A673 (cell line): ENCODE results near the gene ZNF335. TPM values are rescaled to one million over a fixed set of nuclear protein-coding genes. Genes with fewer than 3 reads are reported as not detected.

Experiments
- BruUV-seq: library from RNA; stranded (reverse); fragments of 400-500 nt; replicated peaks from 2 replicates; lab custom pipeline; 2021; lab: Mats Ljungman, UMichigan
- CTCF ChIA-PET: fragments of 300-600 bp; sonication (Branson Sonifier 250); formaldehyde crosslinking; loops from one replicate; lab custom pipeline; 2022; ENCODE audit warnings: antibody characterized with exemption; lab: Charles Lee
- POLR2A ChIA-PET: fragments of 300-600 bp; sonication (Branson Sonifier 250); formaldehyde crosslinking; loops from one replicate; lab custom pipeline; 2022; ENCODE audit warnings: antibody characterized with exemption; ENCODE audit not compliant: low non-redundant PET; lab: Charles Lee
- DNase-seq: peaks from one replicate; pipeline ENCODE4 v3.0.0-alpha.2; 2015; ENCODE audit warnings: low spot score
- H3K27ac ChIP-seq: fragments of 200-600 bp; sonication (generic); 2 replicates; pipeline ENCODE4 v1.5.1; 2016; ENCODE audit warnings: mixed run types, low read depth, mild to moderate bottlenecking, mixed read lengths, antibody characterized with exemption, low read length; ENCODE audit not compliant: poor library complexity, severe bottlenecking
- H3K27me3 ChIP-seq: fragments of 200-600 bp; sonication (generic); replicated peaks from 2 replicates; pipeline ENCODE4 v1.6.1; 2017; ENCODE audit warnings: mixed run types, low read depth, mild to moderate bottlenecking, mixed read lengths, antibody characterized with exemption, low read length; ENCODE audit not compliant: insufficient read depth, poor library complexity
- H3K36me3 ChIP-seq: fragments of 200-600 bp; sonication (generic); 2 replicates; pipeline ENCODE4 v1.6.1; 2016; ENCODE audit warnings: mixed run types, mild to moderate bottlenecking, mixed read lengths, antibody characterized with exemption, low read length; ENCODE audit not compliant: insufficient read depth, poor library complexity, severe bottlenecking
- H3K4me1 ChIP-seq: fragments of 200-600 bp; sonication (generic); 2 replicates; pipeline ENCODE4 v1.6.1; 2017; ENCODE audit warnings: mixed run types, mild to moderate bottlenecking, mixed read lengths, antibody characterized with exemption, low read length; ENCODE audit not compliant: insufficient read depth, poor library complexity, severe bottlenecking
- H3K4me3 ChIP-seq: fragments of 200-600 bp; sonication (generic); 2 replicates; pipeline ENCODE4 v1.5.1; 2016; ENCODE audit warnings: low read depth, mixed run types, mild to moderate bottlenecking, mixed read lengths, low read length; ENCODE audit not compliant: poor library complexity, severe bottlenecking
- H3K9me3 ChIP-seq: fragments of 200-600 bp; sonication (generic); 2 replicates; pipeline ENCODE4 v1.6.1; 2016; ENCODE audit warnings: mixed run types, low read depth, mild to moderate bottlenecking, mixed read lengths, antibody characterized with exemption, low read length; ENCODE audit not compliant: poor library complexity, severe bottlenecking
- EZH2 ChIP-seq: fragments of 200-600 bp; sonication (generic); IDR thresholded peaks from 2 replicates; pipeline ENCODE4 v1.6.1; 2017; ENCODE audit warnings: borderline replicate concordance, low read depth, mild to moderate bottlenecking, mixed read lengths, antibody characterized with exemption, low read length; ENCODE audit not compliant: poor library complexity, severe bottlenecking
- intact Hi-C: fragments of 100-400 bp; cut with micrococcal nuclease; formaldehyde crosslinking; loops from one replicate; pipeline ENCODE4 v1.10.0; 2022; ENCODE audit not compliant: unreplicated experiment
- total RNA-seq: library from RNA; stranded (reverse); gene quantifications from 2 replicates; pipeline ENCODE4 v1.2.3, GENCODE V29; 2021
- TF ChIP-seq, protein P1 (sequence below): fragments of 300-800, 200-600 bp; sonication (generic); conservative IDR thresholded peaks from 2 replicates; pipeline ENCODE4 v1.5.1; 2017; ENCODE audit warnings: low read depth, mild to moderate bottlenecking, antibody characterized with exemption, low read length, moderate library complexity, mixed read lengths

ZNF335 gene
- total RNA-seq, 1 experiment from 2014 or later, result 31.9 TPM

DNA sequence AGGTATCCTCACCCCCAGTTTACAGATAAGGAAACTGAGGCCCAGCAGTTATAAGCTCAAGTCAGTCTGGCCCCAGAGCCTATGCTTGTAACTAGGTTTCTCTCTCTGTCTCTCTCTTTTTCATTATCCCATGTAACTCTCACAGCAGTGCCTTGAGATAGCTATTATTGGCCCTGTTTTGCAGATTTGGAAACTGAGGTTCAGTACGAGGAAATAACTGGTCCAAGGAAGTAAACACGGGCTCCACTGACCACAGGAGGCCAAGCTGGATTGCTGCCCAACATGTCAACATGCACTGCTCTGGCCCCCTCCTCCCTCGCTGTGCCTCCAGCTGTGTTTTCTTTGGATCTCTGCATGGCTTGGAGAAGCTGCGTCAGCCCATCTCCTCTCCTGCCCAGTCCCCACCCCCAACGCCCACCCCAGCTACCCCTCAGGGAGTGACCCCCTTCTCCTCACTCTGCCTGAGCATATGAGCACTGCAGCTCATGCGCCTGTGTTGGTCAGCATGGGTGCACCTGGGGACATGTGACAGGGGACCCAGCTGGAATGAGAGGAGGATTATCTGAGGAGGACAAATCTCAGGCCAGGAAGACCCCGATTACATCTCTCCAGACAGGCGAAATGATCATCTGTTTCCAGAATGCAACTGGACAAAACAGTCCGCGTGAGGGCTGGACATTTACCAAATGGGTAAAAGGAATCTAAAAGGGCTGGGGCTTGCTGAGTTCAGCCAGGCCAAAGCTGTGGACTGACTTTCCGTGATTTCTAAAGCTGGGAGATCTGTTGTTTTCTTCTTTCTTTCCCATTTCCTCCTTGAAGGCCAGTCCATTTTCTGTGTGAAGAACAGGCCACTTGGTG, 52.2 kb downstream of the ZNF335 start:
- TF ChIP-seq, protein P1, sequence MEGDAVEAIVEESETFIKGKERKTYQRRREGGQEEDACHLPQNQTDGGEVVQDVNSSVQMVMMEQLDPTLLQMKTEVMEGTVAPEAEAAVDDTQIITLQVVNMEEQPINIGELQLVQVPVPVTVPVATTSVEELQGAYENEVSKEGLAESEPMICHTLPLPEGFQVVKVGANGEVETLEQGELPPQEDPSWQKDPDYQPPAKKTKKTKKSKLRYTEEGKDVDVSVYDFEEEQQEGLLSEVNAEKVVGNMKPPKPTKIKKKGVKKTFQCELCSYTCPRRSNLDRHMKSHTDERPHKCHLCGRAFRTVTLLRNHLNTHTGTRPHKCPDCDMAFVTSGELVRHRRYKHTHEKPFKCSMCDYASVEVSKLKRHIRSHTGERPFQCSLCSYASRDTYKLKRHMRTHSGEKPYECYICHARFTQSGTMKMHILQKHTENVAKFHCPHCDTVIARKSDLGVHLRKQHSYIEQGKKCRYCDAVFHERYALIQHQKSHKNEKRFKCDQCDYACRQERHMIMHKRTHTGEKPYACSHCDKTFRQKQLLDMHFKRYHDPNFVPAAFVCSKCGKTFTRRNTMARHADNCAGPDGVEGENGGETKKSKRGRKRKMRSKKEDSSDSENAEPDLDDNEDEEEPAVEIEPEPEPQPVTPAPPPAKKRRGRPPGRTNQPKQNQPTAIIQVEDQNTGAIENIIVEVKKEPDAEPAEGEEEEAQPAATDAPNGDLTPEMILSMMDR, result no peak
- no peak for TF ChIP-seq EZH2
- Histone ChIP-seq H3K4me1 (no peaks in the 10 kb centered on the region), H3K9me3 (no peaks in the 10 kb centered on the region), H3K4me3 (no peak overlapping the region), H3K27ac (no peak overlapping the region), H3K36me3 (no peaks in the 10 kb centered on the region), H3K27me3 (no peaks in the 10 kb centered on the region)
- BruUV-seq, result no TSS peak
- POLR2A ChIA-PET, result no interaction called here
- no peak for DNase-seq
- intact Hi-C loops, result no loop called here
- CTCF ChIA-PET, result no interaction called here

DNA sequence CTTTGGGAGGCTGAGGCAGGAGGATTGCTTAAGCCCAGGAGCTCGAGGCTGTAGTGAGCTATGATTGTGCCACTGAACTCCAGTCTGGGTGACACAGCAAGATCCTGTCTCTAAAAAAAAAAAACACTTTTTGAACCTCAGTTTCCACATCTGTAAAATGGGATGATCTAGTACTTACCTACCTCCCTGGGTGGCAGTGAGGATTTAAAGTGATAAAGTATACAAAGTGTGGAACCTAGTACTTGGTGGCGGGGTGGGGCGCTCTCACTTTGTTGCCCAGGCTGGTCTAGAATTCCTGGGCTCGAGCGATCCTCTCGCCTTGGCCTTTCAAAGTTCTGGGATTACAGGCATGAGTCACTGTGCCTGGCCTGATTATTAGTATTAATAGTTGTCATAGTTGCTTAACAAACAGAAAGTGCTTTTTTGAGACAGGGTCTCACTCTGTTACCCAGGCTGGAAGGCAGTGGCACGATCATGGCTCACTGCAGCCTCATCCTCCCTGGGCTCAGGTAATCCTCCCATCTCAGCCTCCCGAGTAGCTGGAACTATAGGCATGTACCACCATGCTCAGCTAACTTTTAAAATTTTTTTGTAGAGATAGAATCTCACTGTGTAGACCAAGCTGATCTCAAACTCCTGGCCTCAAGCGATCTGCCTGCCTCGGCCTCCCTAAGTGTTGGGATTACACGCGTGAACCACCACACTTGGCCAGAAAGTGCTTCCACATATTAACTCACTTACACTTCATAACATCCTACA, 53.0 kb downstream of the ZNF335 start:
- BruUV-seq, result no TSS peak
- CTCF ChIA-PET, result no interaction called here
- intact Hi-C loops, result no loop called here
- no peaks in the 10 kb centered on the region for H3K27me3 ChIP-seq
- no peaks in the 10 kb centered on the region for H3K36me3 ChIP-seq
- H3K9me3 ChIP-seq, result no peaks in the 10 kb centered on the region
- no peak overlapping the region for H3K4me3 ChIP-seq
- POLR2A ChIA-PET, result no interaction called here
- H3K4me1 ChIP-seq, result no peaks in the 10 kb centered on the region
- TF ChIP-seq, protein P1, result no peak
- TF ChIP-seq EZH2, result no peak
- H3K27ac ChIP-seq, result no peak overlapping the region
- DNase-seq, result no peak

DNA sequence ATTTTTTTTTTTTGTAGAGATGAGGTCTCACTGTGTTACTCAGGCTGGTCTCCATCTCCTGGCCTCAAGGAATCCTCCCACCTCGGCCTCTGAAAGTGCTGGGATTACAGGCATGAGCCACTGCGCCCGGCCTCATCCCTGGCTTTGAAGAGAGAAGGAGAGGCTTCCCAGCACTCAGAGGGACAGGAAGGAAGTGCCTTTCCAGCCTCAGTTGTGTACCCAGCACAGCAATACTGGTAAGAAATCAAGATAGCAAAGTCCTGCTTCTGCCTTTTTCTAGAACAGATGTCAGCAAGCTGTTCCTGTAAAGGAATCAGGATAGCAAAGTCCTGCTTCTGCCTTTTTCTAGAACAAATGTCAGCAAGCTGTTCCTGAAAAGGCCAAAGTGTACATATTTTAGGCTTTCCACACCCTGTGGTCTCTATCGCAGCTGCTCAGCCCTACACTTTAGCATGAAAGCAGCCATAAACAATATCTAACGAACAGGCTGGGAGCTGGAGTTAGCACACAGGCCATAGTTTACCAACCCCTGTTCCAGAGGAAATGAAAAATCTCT, 53.7 kb downstream of the ZNF335 start:
- Histone ChIP-seq H3K4me1 (no peaks in the 10 kb centered on the region), H3K4me3 (no peak overlapping the region), H3K27ac (no peak overlapping the region), H3K27me3 (no peaks in the 10 kb centered on the region), H3K9me3 (no peaks in the 10 kb centered on the region), H3K36me3 (no peaks in the 10 kb centered on the region)
- CTCF ChIA-PET, result no interaction called here
- POLR2A ChIA-PET, result no interaction called here
- TF ChIP-seq, protein P1, result no peak
- TF ChIP-seq EZH2, result no peak
- BruUV-seq, result no TSS peak
- intact Hi-C loops, result no loop called here
- DNase-seq, result no peak
